Transverse colon (tissue), 3 donors: ENCODE measurements around the gene JMJD4.

ENCODE experiments used
- EP300 ChIP-seq: sonication (generic); formaldehyde crosslinking; IDR thresholded peaks from one replicate; pipeline ENCODE4 v1.6.1; 2017; ENCODE audit warnings: antibody characterized with exemption, low read depth
- POLR2A ChIP-seq: fragments of 450-650 bp; IDR thresholded peaks from one replicate; pipeline ENCODE4 v1.6.1; 2016; ENCODE audit warnings: antibody characterized with exemption, mild to moderate bottlenecking, moderate library complexity
- TF ChIP-seq, protein P1 (sequence below), 5 experiments: fragments of 200-600 bp in 3 of 5; fragments of 450-650 bp in 2 of 5; sonication (generic) in 3 of 5; IDR thresholded peaks; 1 replicate in 2 of 5; 2 replicates in 3 of 5; pipeline ENCODE4 v1.5.1; 2016 to 2017; ENCODE audit warnings: antibody characterized with exemption in 5 of 5, inconsistent platforms in 3 of 5, mild to moderate bottlenecking in 2 of 5, moderate library complexity in 1 of 5

GRCh38 chr1:227747382-227747781 lies 12.3 kb upstream of the JMJD4 start:
- TF ChIP-seq, protein P1, sequence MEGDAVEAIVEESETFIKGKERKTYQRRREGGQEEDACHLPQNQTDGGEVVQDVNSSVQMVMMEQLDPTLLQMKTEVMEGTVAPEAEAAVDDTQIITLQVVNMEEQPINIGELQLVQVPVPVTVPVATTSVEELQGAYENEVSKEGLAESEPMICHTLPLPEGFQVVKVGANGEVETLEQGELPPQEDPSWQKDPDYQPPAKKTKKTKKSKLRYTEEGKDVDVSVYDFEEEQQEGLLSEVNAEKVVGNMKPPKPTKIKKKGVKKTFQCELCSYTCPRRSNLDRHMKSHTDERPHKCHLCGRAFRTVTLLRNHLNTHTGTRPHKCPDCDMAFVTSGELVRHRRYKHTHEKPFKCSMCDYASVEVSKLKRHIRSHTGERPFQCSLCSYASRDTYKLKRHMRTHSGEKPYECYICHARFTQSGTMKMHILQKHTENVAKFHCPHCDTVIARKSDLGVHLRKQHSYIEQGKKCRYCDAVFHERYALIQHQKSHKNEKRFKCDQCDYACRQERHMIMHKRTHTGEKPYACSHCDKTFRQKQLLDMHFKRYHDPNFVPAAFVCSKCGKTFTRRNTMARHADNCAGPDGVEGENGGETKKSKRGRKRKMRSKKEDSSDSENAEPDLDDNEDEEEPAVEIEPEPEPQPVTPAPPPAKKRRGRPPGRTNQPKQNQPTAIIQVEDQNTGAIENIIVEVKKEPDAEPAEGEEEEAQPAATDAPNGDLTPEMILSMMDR (IDR thresholded peaks at IDR 0.05) = no peak
- TF ChIP-seq POLR2A = no peak
- TF ChIP-seq EP300 = no peak
